GM12878 (cell line): ENCODE results near the gene GIPC3. TPM values are rescaled to one million over a fixed set of nuclear protein-coding genes. Genes with fewer than 3 reads are reported as not detected.

Source experiments
- ATAC-seq: fragments of 200-7000 bp; cut with Tn5 transposase; 3 replicates; pipeline ENCODE4 v1.9.1; 2020; ENCODE audit warnings: mild to moderate bottlenecking, moderate library complexity
- BruUV-seq: library from RNA; stranded (reverse); fragments of 400-500 nt; replicated peaks from 2 replicates; lab custom pipeline; 2021; lab: Mats Ljungman, UMichigan
- CTCF ChIA-PET: fragments of 300-600 bp; sonication (Branson Sonifier 250); formaldehyde crosslinking; extraction: SDS; loops from one replicate; lab custom pipeline; 2021; ENCODE audit warnings: inconsistent platforms; lab: Yijun Ruan, JAX
- POLR2A ChIA-PET: fragments of 350-600 bp; formaldehyde crosslinking; extraction: SDS; loops from one replicate; lab custom pipeline; 2021; ENCODE audit warnings: inconsistent platforms; lab: Charles Lee
- RAD21 ChIA-PET: fragments of 300-600 bp; sonication (Branson Sonifier 250); formaldehyde crosslinking; loops from one replicate; lab custom pipeline; 2023; ENCODE audit warnings: antibody characterized with exemption; ENCODE audit not compliant: unreplicated experiment; lab: Charles Lee
- SMC1A ChIA-PET: fragments of 300-600 bp; sonication (Branson Sonifier 250); formaldehyde crosslinking; loops from one replicate; lab custom pipeline; 2023; ENCODE audit not compliant: unreplicated experiment, uncharacterized antibody; lab: Charles Lee
- DNase-seq: peaks from one replicate; pipeline ENCODE4 v3.0.0-alpha.2; 2011; ENCODE audit warnings: low read depth, low spot score
- FAIRE-seq: peaks from 3 replicates; lab custom pipeline; 2011; peaks lifted over from hg19 to GRCh38; lab: Jason Lieb, UNC
- H2AFZ ChIP-seq: 2 replicates; pipeline ENCODE4 v1.6.0; 2011; ENCODE audit warnings: low read depth, low read length, control low read depth; ENCODE audit not compliant: control insufficient read depth
- H3K27ac ChIP-seq: 2 replicates; pipeline ENCODE4 v1.5.1; 2011; ENCODE audit warnings: control low read depth; ENCODE audit not compliant: control insufficient read depth, insufficient read depth
- H3K27me3 ChIP-seq, 2 experiments: replicated peaks in 1 of 2; 2 replicates each; pipeline versions ENCODE4 v1.6.0 to v1.6.1; 2011; ENCODE audit warnings: low read length in 1 of 2; ENCODE audit not compliant: control insufficient read depth in 2 of 2, insufficient read depth in 2 of 2
- H3K36me3 ChIP-seq, 2 experiments: 2 replicates each; pipeline ENCODE4 v1.5.1; 2011; ENCODE audit warnings: low read length in 1 of 2; ENCODE audit not compliant: control insufficient read depth in 2 of 2, insufficient read depth in 2 of 2
- H3K4me1 ChIP-seq: 2 replicates; pipeline ENCODE4 v1.6.1; 2011; ENCODE audit warnings: mild to moderate bottlenecking, low read length, moderate library complexity, mixed read lengths; ENCODE audit not compliant: control insufficient read depth, insufficient read depth
- H3K4me2 ChIP-seq: 2 replicates; pipeline ENCODE4 v1.6.0; 2011; ENCODE audit warnings: control low read depth; ENCODE audit not compliant: control insufficient read depth, insufficient read depth
- H3K4me3 ChIP-seq: fragments of 200-600 bp; sonication (generic); 2 replicates; pipeline ENCODE4 v1.5.1; 2016
- H3K79me2 ChIP-seq: 2 replicates; pipeline ENCODE4 v1.6.0; 2011; ENCODE audit warnings: low read length; ENCODE audit not compliant: control insufficient read depth, insufficient read depth
- H3K9ac ChIP-seq: 2 replicates; pipeline ENCODE4 v1.8.0; 2011; ENCODE audit warnings: low read length, control low read depth, mixed read lengths; ENCODE audit not compliant: control insufficient read depth, insufficient read depth
- H3K9me3 ChIP-seq: replicated peaks from 3 replicates; pipeline ENCODE4 v1.5.1; 2011; ENCODE audit warnings: mild to moderate bottlenecking, low read length; ENCODE audit not compliant: control insufficient read depth, insufficient read depth
- H4K20me1 ChIP-seq: 2 replicates; pipeline ENCODE4 v1.6.0; 2011; ENCODE audit not compliant: control insufficient read depth, insufficient read depth
- DPF2 ChIP-seq: fragments of 450-650 bp; IDR thresholded peaks from 2 replicates; pipeline ENCODE4 v1.6.1; 2017; ENCODE audit warnings: mild to moderate bottlenecking
- FOXK2 ChIP-seq: fragments of 450-650 bp; IDR thresholded peaks from 2 replicates; pipeline ENCODE4 v1.6.1; 2017; ENCODE audit warnings: mild to moderate bottlenecking, moderate library complexity
- HDGF ChIP-seq: fragments of 450-650 bp; IDR thresholded peaks from 2 replicates; pipeline ENCODE4 v1.6.1; 2016; ENCODE audit warnings: antibody characterized with exemption
- IKZF1 ChIP-seq: fragments of 450-650 bp; conservative IDR thresholded peaks from 2 replicates; pipeline ENCODE4 v1.6.1; 2017; ENCODE audit warnings: antibody characterized with exemption, mild to moderate bottlenecking
- NBN ChIP-seq: fragments of 450-650 bp; IDR thresholded peaks from 2 replicates; pipeline ENCODE4 v1.6.1; 2016
- POLR2A ChIP-seq: IDR thresholded peaks from 2 replicates; pipeline ENCODE4 v1.6.1; 2011; ENCODE audit warnings: low read depth, mild to moderate bottlenecking, low read length
- RCOR1 ChIP-seq: conservative IDR thresholded peaks from 2 replicates; pipeline ENCODE4 v1.6.1; 2012; ENCODE audit warnings: low read depth, low read length, improper control_type of control experiment
- RFX5 ChIP-seq: IDR thresholded peaks from 2 replicates; pipeline ENCODE4 v1.6.1; 2011; ENCODE audit warnings: low read depth, low read length, improper control_type of control experiment
- SKIL ChIP-seq: fragments of 450-650 bp; IDR thresholded peaks from 2 replicates; pipeline ENCODE4 v1.6.1; 2017; ENCODE audit warnings: mild to moderate bottlenecking, low read depth, inconsistent platforms; ENCODE audit not compliant: poor library complexity, severe bottlenecking
- SMC3 ChIP-seq: IDR thresholded peaks from 2 replicates; pipeline ENCODE4 v1.6.1; 2011; ENCODE audit warnings: low read length, improper control_type of control experiment, borderline replicate concordance
- ZZZ3 ChIP-seq: IDR thresholded peaks from 2 replicates; pipeline ENCODE4 v1.6.1; 2011; ENCODE audit warnings: low read depth; ENCODE audit not compliant: control insufficient read depth, insufficient read length
- WGBS: methylation state at CpG from one replicate; pipeline ENCODE4 v1.1.6; 2016; ENCODE audit warnings: low lambda C conversion rate; ENCODE audit not compliant: insufficient replicate concordance, insufficient coverage; ENCODE audit errors: missing lambda C conversion rate; 5-methylcytosine and 5-hydroxymethylcytosine counted together
- in situ Hi-C: fragments of 300-500 bp; cut with MboI; formaldehyde crosslinking; loops from 9 replicates; pipeline ENCODE4 v1.14.3; 2018; ENCODE audit warnings: mixed read lengths
- intact Hi-C: fragments of 100-400 bp; cut with micrococcal nuclease; formaldehyde crosslinking; loops from one replicate; pipeline ENCODE4 v1.14.2; 2022; ENCODE audit not compliant: unreplicated experiment
- polyA plus RNA-seq, 11 experiments: library from polyadenylated mRNA; depleted of rRNA in 4 of 11; unstranded in 6 of 11; stranded (reverse) in 5 of 11; fragments of >200 nt; fragmentation: Nextera tagmentation in 4 of 11; fragmentation: Illumina TruSeq in 1 of 11; extraction: Ambion mirVana in 4 of 11; extraction: Trizol in 1 of 11; gene quantifications; 1 replicate in 1 of 11; 2 replicates in 10 of 11; pipeline versions ENCODE4 v1.2.1 to v1.2.3, GENCODE V29; 2011 to 2016; ENCODE audit warnings: inconsistent platforms in 2 of 11, missing spikeins in 2 of 11, low read depth in 1 of 11
- total RNA-seq, 4 experiments: library from RNA; depleted of rRNA in 3 of 4; stranded (reverse); fragments of >200 nt in 3 of 4; fragmentation: Illumina TruSeq in 1 of 4; extraction: Trizol in 1 of 4; gene quantifications; 2 replicates each; pipeline versions ENCODE4 v1.2.1 to v1.2.3, GENCODE V29; 2013 to 2021
- TF ChIP-seq, protein P1 (sequence below): IDR thresholded peaks from 2 replicates; pipeline ENCODE4 v1.6.1; 2011; ENCODE audit warnings: borderline replicate concordance, low read depth, mild to moderate bottlenecking, moderate library complexity, low read length; ENCODE audit not compliant: insufficient read depth, poor library complexity, severe bottlenecking
- TF ChIP-seq, protein P2 (sequence below): fragments of 450-650 bp; IDR thresholded peaks from 2 replicates; pipeline ENCODE4 v1.6.1; 2014; ENCODE audit warnings: mild to moderate bottlenecking

The GIPC3 gene
- total and polyA plus RNA-seq, 10 of the 15 experiments (the other 5 are each of a cell fraction or from before 2014, with no cell fraction given) = not detected

DNA sequence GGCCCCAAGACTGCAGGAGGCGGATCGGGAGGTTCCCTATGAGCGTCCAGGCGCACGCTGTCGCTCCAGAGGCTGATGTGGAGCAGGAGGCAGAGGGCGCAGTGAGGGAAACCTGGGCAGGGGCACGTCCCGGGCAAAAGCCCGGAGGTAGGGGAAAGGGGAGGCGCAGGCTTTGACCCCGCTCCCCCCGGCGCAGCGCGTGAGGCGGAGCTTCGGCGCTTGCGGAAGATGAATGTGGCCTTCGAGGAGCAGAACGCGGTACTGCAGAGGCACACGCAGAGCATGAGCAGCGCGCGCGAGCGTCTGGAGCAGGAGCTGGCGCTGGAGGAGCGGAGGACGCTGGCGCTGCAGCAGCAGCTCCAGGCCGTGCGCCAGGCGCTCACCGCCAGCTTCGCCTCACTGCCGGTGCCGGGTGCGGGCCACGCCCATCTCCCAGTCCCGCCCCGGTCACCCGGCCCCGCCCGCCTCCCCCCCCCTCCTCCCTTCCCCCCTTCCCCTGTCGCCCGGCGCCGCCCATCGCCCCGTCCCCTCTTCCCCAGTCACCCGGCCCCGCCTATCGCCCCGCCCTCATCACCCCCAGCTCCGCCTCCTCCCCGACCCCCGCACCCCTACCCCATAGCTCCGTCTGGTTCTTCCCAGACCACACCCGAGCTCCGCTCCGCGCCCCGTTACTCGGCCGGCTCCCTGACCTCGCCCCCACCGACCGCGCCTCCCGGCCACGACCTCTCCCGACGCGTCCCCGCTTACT lies 8.4 kb upstream of the GIPC3 start:
- Histone ChIP-seq H4K20me1 (no peaks in the 10 kb centered on the region), H3K9me3 (no peaks in the 10 kb centered on the region), H2AFZ (no peak overlapping the region), H3K79me2 (peaks cover 3% of the 10 kb centered on the region), H3K4me2 (no peak overlapping the region), H3K27me3 (no peaks in the 10 kb centered on the region), H3K4me1 (peaks cover 3% of the 10 kb centered on the region), H3K4me3 (no peak overlapping the region), H3K36me3 (no peaks in the 10 kb centered on the region; a peak in 2 of 4 replicates), H3K27ac (no peak overlapping the region), H3K9ac (no peak overlapping the region)
- no peak for FAIRE-seq
- no TSS peak for BruUV-seq
- ChIA-PET SMC1A (no interaction called here), CTCF (no interaction called here), POLR2A (no interaction called here), RAD21 (no interaction called here)
- TF ChIP-seq POLR2A (peak; percentile 26; the same call in 1 of the 2 replicates), IKZF1 (no peak)
- TF ChIP-seq, protein P1, sequence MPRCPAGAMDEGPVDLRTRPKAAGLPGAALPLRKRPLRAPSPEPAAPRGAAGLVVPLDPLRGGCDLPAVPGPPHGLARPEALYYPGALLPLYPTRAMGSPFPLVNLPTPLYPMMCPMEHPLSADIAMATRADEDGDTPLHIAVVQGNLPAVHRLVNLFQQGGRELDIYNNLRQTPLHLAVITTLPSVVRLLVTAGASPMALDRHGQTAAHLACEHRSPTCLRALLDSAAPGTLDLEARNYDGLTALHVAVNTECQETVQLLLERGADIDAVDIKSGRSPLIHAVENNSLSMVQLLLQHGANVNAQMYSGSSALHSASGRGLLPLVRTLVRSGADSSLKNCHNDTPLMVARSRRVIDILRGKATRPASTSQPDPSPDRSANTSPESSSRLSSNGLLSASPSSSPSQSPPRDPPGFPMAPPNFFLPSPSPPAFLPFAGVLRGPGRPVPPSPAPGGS = peak; percentile 12
- in situ Hi-C loops = no loop called here
- WGBS = over 99% methylated on average over 25 of the region's 78 CpGs
- DNase-seq = no peak
- intact Hi-C loops = no loop called here
- no peak for ATAC-seq

- peaks cover 3% of the 10 kb centered on the region for H3K79me2 ChIP-seq
- no peak for DNase-seq
- ChIA-PET CTCF (no interaction called here), POLR2A (no interaction called here), RAD21 (no interaction called here), SMC1A (no interaction called here)
- H3K4me3 ChIP-seq = no peak overlapping the region
- WGBS = 93% methylated on average over 19 of the region's 60 CpGs
- intact Hi-C loops (no loop called here), in situ Hi-C loops (no loop called here)
- no peak overlapping the region for H2AFZ ChIP-seq
- no peaks in the 10 kb centered on the region for H3K9me3 ChIP-seq
- no TSS peak for BruUV-seq
- ATAC-seq = no peak
- no peaks in the 10 kb centered on the region for H3K4me1 ChIP-seq
- H3K27me3 ChIP-seq = no peaks in the 10 kb centered on the region
- no peak overlapping the region for H3K27ac ChIP-seq
- no peaks in the 10 kb centered on the region; a peak in 2 of 4 replicates for H3K36me3 ChIP-seq
- no peak overlapping the region for H3K4me2 ChIP-seq
- no peak for FAIRE-seq
- no peak overlapping the region for H3K9ac ChIP-seq
- no peaks in the 10 kb centered on the region for H4K20me1 ChIP-seq
- no peak for TF ChIP-seq SKIL
- no peak for TF ChIP-seq RFX5
- no peak for TF ChIP-seq RCOR1
- no peak for TF ChIP-seq HDGF
- TF ChIP-seq ZZZ3 = no peak
- TF ChIP-seq NBN = no peak
- TF ChIP-seq, protein P2, sequence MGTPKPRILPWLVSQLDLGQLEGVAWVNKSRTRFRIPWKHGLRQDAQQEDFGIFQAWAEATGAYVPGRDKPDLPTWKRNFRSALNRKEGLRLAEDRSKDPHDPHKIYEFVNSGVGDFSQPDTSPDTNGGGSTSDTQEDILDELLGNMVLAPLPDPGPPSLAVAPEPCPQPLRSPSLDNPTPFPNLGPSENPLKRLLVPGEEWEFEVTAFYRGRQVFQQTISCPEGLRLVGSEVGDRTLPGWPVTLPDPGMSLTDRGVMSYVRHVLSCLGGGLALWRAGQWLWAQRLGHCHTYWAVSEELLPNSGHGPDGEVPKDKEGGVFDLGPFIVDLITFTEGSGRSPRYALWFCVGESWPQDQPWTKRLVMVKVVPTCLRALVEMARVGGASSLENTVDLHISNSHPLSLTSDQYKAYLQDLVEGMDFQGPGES = no peak
- TF ChIP-seq DPF2 = no peak
- no peak for TF ChIP-seq FOXK2
- no peak for TF ChIP-seq SMC3
These were observed 7.4 kb upstream of the GIPC3 start for GRCh38 chr19:3577723-3578344.
